Fibroblast of upper back skin (primary cell): ENCODE measurements around the gene CNOT6L.
"Not testable (repeated sequence)": the region's sequence is repeated elsewhere in the genome, so short reads cannot be mapped to it uniquely, and the experiment has no call there.

ENCODE experiments used
- DNase-seq: peaks from one replicate; pipeline ENCODE4 v3.0.0-alpha.2; 2013

Gene CNOT6L

GRCh38 chr4:77819843-77820648, 878 bp upstream of the CNOT6L start:
- peak; percentile 79 for DNase-seq

DNA sequence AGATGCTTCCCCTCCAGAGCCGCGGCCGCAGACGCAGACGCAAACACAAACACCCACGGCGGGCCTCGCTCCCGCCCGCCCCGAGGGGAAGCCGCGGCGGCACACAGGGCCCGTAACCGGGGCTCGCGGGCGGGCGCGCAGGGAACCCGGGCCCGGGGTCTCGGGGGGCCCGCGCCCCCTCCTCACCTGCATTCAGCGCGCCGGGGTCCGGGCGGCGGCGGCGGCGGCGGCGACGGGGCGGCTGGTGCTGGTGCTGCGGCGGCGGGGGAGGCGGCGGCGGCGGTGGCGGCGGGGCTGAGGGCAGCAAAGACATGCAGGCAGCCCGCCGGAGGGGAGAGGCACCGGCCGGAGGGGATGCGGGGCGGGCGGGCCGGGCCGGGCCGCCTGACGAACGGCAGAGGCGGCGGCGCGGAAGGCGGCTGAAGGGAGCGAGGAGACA, 255 bp upstream of the CNOT6L start:
- no peak for DNase-seq

DNA sequence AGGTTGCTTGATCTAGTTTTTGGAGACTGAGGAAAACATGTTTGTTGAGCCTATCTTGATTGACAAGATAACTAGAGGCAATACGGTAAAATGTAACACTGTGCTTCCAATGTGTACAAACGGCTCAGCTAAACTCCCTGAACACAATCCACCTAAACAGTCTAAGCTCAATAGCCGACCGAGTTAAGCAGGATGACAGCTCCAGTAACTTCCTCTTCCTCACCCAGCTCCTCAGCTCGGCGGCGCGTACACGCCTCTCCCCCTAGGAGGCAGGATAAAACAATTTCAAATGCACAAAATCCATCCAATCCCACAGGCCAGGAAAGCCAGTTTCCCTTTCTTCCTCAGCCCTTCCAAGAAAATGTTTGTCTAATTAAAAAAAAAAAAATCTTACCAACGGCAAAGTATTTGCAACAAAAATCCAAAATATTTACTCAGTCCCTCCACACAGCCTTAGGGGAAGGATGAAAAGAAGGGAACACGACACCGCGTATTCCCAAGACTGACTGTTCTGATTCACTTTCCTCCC, 1.0 kb downstream of the CNOT6L start:
- peak; percentile 77 for DNase-seq

- no peak for DNase-seq
Observed at GRCh38 chr4:77817304-77818072, 1.7 kb downstream of the CNOT6L start.

- DNase-seq = no peak
Observed at GRCh38 chr4:77816546-77816945, 2.6 kb downstream of the CNOT6L start.

DNA sequence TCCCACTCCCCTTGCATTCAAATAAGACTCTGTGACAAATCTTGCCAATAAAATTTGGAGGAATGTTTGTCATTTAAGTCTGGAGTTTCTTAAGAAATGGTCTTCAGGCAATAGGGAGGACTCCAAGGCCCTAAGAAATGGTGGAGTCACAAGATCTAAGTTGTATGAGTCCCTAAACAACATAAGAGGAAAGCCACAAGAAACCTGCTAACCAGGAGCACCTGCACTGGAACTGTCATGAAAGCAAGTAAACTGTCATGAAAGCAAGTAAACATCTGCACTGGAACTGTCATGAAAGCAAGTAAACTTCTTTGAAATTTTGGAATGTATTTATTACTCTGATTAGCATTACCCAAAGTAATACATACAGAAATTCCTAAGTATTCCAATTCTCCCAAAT, 3.5 kb downstream of the CNOT6L start:
- no peak for DNase-seq

- no peak for DNase-seq
Observed at GRCh38 chr4:77805840-77806239, 13.3 kb downstream of the CNOT6L start.

DNA sequence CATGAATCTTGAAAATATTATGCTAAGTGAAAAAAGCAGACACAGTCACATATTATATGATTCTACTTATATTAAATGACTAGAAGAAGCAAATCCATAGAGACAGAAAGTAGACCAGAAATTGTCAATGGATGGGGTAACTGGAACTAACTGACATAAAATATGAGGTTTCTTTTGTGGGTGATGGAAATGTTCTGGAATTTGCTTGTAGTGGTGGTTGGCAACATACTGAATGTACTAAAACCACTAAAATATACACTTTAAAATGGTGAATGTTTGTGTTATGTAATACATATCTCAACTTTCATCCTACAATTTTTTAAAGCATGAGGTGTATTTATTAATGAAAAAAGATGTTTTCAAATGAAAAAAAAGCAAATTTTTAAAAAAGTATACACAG, 14.7 kb downstream of the CNOT6L start:
- DNase-seq = peak; percentile 42

DNA sequence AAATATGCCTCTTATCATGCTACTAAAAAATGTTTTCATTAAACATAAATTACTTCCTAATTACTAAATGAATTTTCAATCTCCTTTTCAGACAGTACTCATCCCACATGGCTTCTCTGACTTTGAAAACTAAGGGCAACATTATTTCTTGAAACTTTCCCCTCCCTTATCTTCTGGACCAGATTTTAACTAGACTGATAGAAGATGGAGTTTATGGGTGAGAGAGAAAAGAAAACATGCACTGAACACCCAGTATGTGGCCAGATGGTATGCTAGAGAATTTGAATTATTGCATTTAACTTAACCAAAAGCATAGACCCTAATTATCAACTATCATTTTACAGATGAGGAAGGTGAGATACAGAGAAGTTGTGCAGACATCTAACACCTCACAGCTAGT, 16.8 kb downstream of the CNOT6L start:
- DNase-seq = no peak

GRCh38 chr4:77801260-77801608, 17.9 kb downstream of the CNOT6L start:
- no peak for DNase-seq

GRCh38 chr4:77800483-77801259, 18.5 kb downstream of the CNOT6L start:
- DNase-seq = peak; percentile 17

DNA sequence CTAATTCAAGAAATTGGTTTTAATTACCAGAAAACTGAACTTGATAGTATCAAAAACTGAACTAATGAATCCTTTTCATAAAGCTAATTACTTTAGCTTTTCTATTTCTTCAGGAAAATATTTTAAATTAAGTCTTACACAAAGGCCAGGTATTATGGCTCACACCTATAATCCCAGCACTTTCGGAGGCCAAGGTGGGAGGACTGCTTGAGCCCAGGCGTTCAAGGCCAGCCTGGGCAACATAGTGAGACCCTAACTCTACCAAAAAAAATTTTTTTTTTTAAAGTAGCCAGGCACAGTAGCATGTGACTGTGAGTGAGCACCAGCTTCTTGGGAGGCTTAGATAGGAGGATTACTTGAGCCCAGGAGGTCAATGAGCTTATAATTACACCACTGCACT, 19.1 kb downstream of the CNOT6L start:
- DNase-seq = no peak

- DNase-seq = no peak
Observed at GRCh38 chr4:77798385-77798784, 20.8 kb downstream of the CNOT6L start.

DNA sequence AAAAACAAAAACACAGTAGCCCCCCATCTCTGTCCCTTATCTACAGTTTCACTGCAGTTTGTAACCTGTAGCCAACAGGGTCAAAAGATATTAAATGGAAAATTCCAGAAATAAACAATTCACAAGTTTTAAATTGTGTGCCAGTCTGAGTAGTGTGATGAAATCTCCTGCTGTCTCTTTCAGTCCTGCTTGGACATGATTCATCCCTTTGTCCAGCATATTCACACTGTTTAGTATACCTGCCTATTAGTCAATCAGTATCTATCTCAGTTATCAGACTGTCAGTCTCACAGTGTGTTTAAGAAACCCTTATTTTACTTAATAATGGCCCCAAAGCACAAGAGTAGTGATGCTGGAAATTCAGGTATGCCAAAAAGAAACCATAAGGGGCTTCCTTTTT, 21.9 kb downstream of the CNOT6L start:
- peak; percentile 38 for DNase-seq

DNA sequence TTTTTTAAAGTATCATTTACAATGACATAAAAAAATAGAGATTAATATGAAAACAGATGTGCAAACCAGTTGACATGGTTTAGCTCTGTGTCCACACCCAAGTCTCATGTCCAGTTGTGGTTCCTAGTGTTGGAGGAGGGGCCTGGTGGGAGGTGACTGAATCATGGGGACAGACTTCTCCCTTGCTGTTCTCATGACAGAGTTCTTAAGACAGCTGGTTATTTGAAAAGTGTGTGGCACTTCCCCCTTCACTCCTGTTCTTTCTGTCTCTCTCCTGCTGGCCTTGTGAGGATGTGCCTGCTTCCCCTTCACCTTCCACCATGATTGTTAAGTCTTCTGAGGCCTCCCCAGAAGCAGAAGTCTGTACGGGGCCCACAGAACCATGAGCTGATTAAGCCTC, 23.8 kb downstream of the CNOT6L start:
- DNase-seq = no peak

DNA sequence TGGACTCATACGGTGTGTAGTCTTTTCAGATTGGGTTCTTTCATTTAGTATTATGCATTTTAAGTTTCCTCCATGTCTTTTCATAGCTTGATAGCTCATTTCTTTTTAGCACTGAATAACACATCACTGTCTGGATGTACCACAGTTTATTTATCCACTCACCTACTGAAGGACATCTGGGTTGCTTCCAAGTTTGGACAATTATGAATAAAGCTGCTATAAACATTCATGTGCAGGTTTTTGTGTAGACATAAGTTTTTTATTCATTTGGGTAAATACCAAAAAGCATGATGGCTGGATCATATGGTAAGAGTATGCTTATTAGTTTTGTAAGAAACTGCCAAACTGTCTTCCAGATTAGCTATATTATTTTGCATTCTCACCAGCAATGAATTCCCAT, 29.0 kb downstream of the CNOT6L start:
- DNase-seq = no peak

DNA sequence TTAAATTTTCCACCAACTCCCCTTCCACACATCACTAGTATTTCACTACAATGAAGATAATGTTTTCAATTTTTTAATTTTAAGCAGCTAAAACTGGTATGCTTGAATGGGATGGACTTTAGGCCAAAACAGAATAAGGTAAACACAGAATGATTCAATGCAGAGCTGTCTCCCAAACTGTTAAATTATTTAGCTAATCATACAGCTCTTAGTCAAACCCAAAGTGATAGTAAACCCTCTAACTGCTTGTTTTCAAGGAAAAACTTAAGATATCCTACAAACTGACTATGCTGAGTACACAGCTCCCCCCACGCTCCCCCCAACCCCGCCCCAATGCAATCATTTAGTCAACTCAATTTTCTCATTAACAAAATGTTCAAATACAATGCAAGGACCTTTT, 30.2 kb downstream of the CNOT6L start:
- DNase-seq = no peak

DNA sequence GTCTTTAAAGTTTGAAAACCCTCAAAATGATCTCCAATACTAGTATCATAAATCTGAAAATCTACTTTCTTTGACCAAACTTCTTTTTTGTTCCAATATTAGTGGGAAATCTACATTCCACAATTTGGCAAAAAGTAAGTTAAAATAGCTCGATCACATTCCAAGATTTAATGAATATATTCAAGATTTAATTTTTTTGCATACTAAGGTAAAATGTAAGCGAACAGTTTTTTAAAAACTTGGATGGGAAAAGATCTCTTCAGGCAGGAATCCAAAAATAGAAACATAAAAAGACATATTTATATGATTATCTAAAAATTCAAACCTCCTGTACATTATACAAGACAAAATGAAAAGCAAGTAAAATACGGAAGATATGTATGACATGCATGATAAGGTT, 31.2 kb downstream of the CNOT6L start:
- DNase-seq = no peak

GRCh38 chr4:77785669-77786068, 33.5 kb downstream of the CNOT6L start:
- DNase-seq = no peak

DNA sequence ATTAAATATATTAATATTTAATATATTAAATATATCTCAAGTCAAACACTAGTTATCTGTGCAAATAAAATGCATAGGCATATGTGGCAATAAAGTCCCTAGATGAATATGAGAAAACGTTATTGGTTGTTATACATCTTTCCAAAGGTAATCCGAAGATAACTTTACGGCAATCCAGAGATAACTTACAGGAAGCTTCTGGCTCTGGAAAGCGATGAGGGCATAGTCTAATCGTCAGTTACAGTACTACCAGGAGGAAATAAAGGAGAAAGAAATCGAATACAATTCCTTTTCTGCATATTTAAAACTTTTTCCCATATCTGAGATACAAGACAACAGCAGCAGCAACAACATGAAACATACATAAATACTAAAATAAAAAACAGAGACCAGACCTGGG, 35.3 kb downstream of the CNOT6L start:
- no peak for DNase-seq

DNA sequence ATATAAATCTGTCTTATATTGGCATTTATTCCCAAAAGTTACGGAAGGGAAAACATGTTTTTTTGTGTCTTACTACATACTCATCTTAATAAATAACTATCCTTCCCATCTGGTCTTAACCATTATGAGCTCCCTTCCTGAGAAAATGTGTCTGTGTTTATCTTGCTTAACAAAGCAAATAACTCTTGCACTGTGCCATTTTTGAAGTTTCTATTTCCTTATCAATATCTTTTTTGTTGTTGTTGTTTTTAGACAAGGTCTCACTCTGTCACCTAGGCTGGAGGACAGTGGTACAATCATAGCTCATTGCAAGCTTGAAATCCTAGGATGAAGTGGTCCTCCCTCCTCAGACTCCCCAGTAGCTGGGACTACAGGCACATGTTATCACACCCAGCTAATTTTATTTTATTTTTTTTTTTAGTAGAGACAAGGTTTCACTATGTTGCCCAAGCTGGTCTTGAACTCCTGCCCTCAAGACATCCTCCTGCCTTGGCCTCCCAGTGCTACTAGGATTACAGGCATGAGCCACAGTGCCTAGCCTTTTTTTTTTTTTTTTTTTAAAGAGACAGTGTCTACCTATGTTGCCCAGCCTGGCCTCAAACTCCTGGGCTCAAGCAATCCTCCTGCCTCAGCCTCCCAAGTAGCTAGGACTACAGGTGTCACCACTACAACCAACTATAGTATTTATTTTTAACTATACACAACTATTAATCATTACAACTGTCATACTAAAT, 36.9 kb downstream of the CNOT6L start:
- DNase-seq = no peak

- DNase-seq = not testable (repeated sequence)
Observed at GRCh38 chr4:77780762-77781161, 38.4 kb downstream of the CNOT6L start.
